SK-N-SH treated with all-trans-retinoic acid at 6 μM for 48 hours (cell line): ENCODE results near the gene MYO16.

Experiments used
- OSR1 ChIP-seq: fragments of 250-450 bp; sonication (Bioruptor Pico); IDR thresholded peaks from 2 replicates; pipeline ENCODE4 v1.8.0; 2022; ENCODE audit warnings: moderate library complexity, mild to moderate bottlenecking, inconsistent platforms
- PATZ1 ChIP-seq: fragments of 250-450 bp; sonication (Bioruptor Pico); IDR thresholded peaks from 2 replicates; pipeline ENCODE4 v1.8.0; 2020; ENCODE audit warnings: mild to moderate bottlenecking, moderate library complexity, borderline replicate concordance
- RARB ChIP-seq: fragments of 250-450 bp; sonication (Bioruptor Pico); IDR thresholded peaks from 2 replicates; pipeline ENCODE4 v1.8.0; 2021; ENCODE audit warnings: mild to moderate bottlenecking, moderate library complexity
- SNAI2 ChIP-seq: fragments of 250-450 bp; sonication (Bioruptor Pico); IDR thresholded peaks from 2 replicates; pipeline ENCODE4 v1.5.0; 2020; ENCODE audit warnings: mild to moderate bottlenecking, moderate library complexity
- ZFP3 ChIP-seq: fragments of 250-450 bp; sonication (Bioruptor Pico); IDR thresholded peaks from 2 replicates; pipeline ENCODE4 v1.5.0; 2020; ENCODE audit warnings: mild to moderate bottlenecking, moderate library complexity
- ZNF70 ChIP-seq: fragments of 450-650 bp; formaldehyde crosslinking; IDR thresholded peaks from 2 replicates; pipeline ENCODE4 v1.5.0; 2020; ENCODE audit warnings: mild to moderate bottlenecking, moderate library complexity
- TF ChIP-seq, protein P1 (sequence below): fragments of 250-450 bp; sonication (Bioruptor Pico); IDR thresholded peaks from 2 replicates; pipeline ENCODE4 v1.5.1; 2021; ENCODE audit warnings: mild to moderate bottlenecking, moderate library complexity
- TF ChIP-seq, protein P2 (sequence below): fragments of 250-450 bp; sonication (Bioruptor Pico); IDR thresholded peaks from 2 replicates; pipeline ENCODE4 v1.5.1; 2020; ENCODE audit warnings: low read depth, mild to moderate bottlenecking, moderate library complexity

GRCh38 chr13:109074436-109074835 is 445.0 kb downstream of the MYO16 start:
- TF ChIP-seq, protein P1, sequence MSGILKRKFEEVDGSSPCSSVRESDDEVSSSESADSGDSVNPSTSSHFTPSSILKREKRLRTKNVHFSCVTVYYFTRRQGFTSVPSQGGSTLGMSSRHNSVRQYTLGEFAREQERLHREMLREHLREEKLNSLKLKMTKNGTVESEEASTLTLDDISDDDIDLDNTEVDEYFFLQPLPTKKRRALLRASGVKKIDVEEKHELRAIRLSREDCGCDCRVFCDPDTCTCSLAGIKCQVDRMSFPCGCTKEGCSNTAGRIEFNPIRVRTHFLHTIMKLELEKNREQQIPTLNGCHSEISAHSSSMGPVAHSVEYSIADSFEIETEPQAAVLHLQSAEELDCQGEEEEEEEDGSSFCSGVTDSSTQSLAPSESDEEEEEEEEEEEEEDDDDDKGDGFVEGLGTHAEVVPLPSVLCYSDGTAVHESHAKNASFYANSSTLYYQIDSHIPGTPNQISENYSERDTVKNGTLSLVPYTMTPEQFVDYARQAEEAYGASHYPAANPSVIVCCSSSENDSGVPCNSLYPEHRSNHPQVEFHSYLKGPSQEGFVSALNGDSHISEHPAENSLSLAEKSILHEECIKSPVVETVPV (CRISPR knock-in tag): no peak
- TF ChIP-seq OSR1 (no peak), PATZ1 (CRISPR knock-in tag) (no peak), ZNF70 (CRISPR knock-in tag) (no peak), RARB (no peak), ZFP3 (CRISPR knock-in tag) (no peak), SNAI2 (CRISPR knock-in tag) (no peak)
- TF ChIP-seq, protein P2, sequence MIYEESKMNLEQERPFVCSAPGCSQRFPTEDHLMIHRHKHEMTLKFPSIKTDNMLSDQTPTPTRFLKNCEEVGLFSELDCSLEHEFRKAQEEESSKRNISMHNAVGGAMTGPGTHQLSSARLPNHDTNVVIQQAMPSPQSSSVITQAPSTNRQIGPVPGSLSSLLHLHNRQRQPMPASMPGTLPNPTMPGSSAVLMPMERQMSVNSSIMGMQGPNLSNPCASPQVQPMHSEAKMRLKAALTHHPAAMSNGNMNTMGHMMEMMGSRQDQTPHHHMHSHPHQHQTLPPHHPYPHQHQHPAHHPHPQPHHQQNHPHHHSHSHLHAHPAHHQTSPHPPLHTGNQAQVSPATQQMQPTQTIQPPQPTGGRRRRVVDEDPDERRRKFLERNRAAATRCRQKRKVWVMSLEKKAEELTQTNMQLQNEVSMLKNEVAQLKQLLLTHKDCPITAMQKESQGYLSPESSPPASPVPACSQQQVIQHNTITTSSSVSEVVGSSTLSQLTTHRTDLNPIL: no peak
